Prostate gland (tissue), 2 donors: Measurements from ENCODE around the gene CHMP3. TPM values are rescaled to one million over a fixed set of nuclear protein-coding genes. Genes with fewer than 3 reads are reported as not detected.

Experiments
- DNase-seq: peaks from one replicate; pipeline ENCODE4 v3.0.0-alpha.2; 2019; ENCODE audit warnings: low spot score
- H3K27ac ChIP-seq, 2 donors: fragments of 200-600 bp; sonication (generic); 2 replicates each; pipeline ENCODE4 v1.5.1; 2017 to 2019
- H3K27me3 ChIP-seq: fragments of 200-600 bp; sonication (generic); replicated peaks from 2 replicates; pipeline ENCODE4 v1.5.1; 2019; ENCODE audit not compliant: insufficient read depth
- H3K36me3 ChIP-seq, 2 donors: fragments of 200-600 bp; sonication (generic); 1 replicate in 1 of 2; 2 replicates in 1 of 2; pipeline versions ENCODE4 v1.5.1 to v1.8.1; 2017 to 2019
- H3K4me1 ChIP-seq: fragments of 200-600 bp; sonication (generic); replicated peaks from 2 replicates; pipeline ENCODE4 v1.5.1; 2019
- H3K4me3 ChIP-seq, 2 donors: fragments of 200-600 bp; sonication (generic); 2 replicates each; pipeline ENCODE4 v1.5.1; 2017 to 2019
- H3K9me3 ChIP-seq: fragments of 200-600 bp; sonication (generic); 2 replicates; pipeline ENCODE4 v1.5.1; 2017
- POLR2A ChIP-seq: fragments of 450-650 bp; IDR thresholded peaks from one replicate; pipeline ENCODE4 v1.6.1; 2016; ENCODE audit warnings: antibody characterized with exemption, mild to moderate bottlenecking
- POLR2AphosphoS5 ChIP-seq: sonication (generic); formaldehyde crosslinking; IDR thresholded peaks from one replicate; pipeline ENCODE4 v1.6.1; 2017; ENCODE audit warnings: antibody characterized with exemption
- WGBS: methylation state at CpG from one replicate; pipeline ENCODE4 v1.1.5; 2018; 5-methylcytosine and 5-hydroxymethylcytosine counted together
- intact Hi-C: fragments of 100-400 bp; cut with DNase I; formaldehyde crosslinking; loops from one replicate; pipeline ENCODE4 v1.14.2; 2022
- total RNA-seq, 2 donors: library from RNA; depleted of rRNA; stranded (reverse); fragments of >200 nt; gene quantifications; one replicate each; pipeline ENCODE4 v1.1.0, GENCODE V29; 2016
- TF ChIP-seq, protein P1 (sequence below), 4 experiments: fragments of 200-600 bp in 2 of 4; fragments of 450-650 bp in 2 of 4; sonication (generic) in 2 of 4; IDR thresholded peaks; 1 replicate in 3 of 4; 2 replicates in 1 of 4; pipeline ENCODE4 v1.5.1; 2016 to 2019; ENCODE audit warnings: antibody characterized with exemption in 4 of 4, mild to moderate bottlenecking in 2 of 4, moderate library complexity in 2 of 4

CHMP3 gene
- total RNA-seq, 2 donors from 2014 or later = 109 to 126 TPM

GRCh38 chr2:86489542-86489941 is 73.7 kb downstream of the CHMP3 start:
- H3K27me3 ChIP-seq = no peaks in the 10 kb centered on the region
- no peak overlapping the region for H3K27ac ChIP-seq
- 93% methylated on average over 3 of the region's 3 CpGs for WGBS
- H3K4me3 ChIP-seq = no peak overlapping the region
- no peaks in the 10 kb centered on the region for H3K4me1 ChIP-seq
- peaks cover 0 to 9% of the 10 kb centered on the region in 2 donors for H3K36me3 ChIP-seq
- H3K9me3 ChIP-seq = no peaks in the 10 kb centered on the region
- intact Hi-C loops = no loop called here
- DNase-seq = no peak
- TF ChIP-seq POLR2A = no peak
- no peak for TF ChIP-seq POLR2AphosphoS5

DNA sequence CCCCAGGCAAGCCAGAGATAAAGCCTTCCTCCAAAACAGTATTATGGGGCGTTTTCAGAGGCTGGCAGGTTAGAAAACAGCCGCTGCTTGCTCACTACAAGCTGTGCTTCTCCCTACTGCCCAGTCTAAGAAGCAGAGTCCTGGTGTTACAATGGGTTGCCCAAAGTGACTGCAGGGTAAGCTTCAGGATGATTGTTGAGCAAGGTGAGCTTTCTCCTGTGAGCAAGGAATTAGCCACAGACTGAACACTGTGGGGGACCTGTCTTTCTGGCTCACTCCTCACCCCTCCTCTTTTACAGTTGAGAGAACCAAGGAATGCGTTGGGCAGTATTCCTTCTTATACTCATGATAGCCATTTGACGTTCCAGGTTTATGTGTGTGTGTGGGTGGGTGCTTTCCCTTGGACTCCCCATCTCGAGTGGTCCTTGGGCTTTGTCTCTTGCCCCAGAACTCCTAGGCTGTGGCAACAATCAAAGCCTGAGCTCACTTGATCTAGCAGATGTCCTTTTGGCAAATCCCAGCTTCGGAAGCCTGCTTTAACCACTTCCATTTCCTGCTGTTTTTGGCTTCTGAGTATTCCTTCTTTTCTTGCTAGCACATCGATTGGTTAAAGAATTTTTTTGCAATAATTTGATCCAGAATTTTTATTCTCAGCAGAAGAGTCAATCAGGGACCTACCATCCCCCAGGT is 74.5 kb downstream of the CHMP3 start:
- no peak for TF ChIP-seq POLR2AphosphoS5
- TF ChIP-seq, protein P1, sequence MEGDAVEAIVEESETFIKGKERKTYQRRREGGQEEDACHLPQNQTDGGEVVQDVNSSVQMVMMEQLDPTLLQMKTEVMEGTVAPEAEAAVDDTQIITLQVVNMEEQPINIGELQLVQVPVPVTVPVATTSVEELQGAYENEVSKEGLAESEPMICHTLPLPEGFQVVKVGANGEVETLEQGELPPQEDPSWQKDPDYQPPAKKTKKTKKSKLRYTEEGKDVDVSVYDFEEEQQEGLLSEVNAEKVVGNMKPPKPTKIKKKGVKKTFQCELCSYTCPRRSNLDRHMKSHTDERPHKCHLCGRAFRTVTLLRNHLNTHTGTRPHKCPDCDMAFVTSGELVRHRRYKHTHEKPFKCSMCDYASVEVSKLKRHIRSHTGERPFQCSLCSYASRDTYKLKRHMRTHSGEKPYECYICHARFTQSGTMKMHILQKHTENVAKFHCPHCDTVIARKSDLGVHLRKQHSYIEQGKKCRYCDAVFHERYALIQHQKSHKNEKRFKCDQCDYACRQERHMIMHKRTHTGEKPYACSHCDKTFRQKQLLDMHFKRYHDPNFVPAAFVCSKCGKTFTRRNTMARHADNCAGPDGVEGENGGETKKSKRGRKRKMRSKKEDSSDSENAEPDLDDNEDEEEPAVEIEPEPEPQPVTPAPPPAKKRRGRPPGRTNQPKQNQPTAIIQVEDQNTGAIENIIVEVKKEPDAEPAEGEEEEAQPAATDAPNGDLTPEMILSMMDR (IDR thresholded peaks at IDR 0.05) = no peak
- TF ChIP-seq POLR2A = no peak
- Histone ChIP-seq H3K27ac (no peak overlapping the region), H3K4me1 (no peaks in the 10 kb centered on the region), H3K27me3 (no peaks in the 10 kb centered on the region), H3K36me3 (peaks cover 0 to 9% of the 10 kb centered on the region in 2 donors), H3K9me3 (no peaks in the 10 kb centered on the region), H3K4me3 (no peak overlapping the region)
- DNase-seq = no peak
- 88% methylated on average over 7 of the region's 7 CpGs for WGBS
- intact Hi-C loops = no loop called here

- Histone ChIP-seq H3K4me3 (no peak overlapping the region), H3K27ac (no peak overlapping the region), H3K9me3 (no peaks in the 10 kb centered on the region), H3K27me3 (no peaks in the 10 kb centered on the region), H3K4me1 (no peaks in the 10 kb centered on the region), H3K36me3 (peaks cover 0 to 17% of the 10 kb centered on the region in 2 donors)
- no peak for DNase-seq
- no peak for TF ChIP-seq POLR2AphosphoS5
- TF ChIP-seq, protein P1 (IDR thresholded peaks at IDR 0.05) = no peak
- no peak for TF ChIP-seq POLR2A
- intact Hi-C loops = no loop called here
- WGBS = 96% methylated on average over 2 of the region's 2 CpGs
Measured at GRCh38 chr2:86487062-86487461, 76.2 kb downstream of the CHMP3 start.

DNA sequence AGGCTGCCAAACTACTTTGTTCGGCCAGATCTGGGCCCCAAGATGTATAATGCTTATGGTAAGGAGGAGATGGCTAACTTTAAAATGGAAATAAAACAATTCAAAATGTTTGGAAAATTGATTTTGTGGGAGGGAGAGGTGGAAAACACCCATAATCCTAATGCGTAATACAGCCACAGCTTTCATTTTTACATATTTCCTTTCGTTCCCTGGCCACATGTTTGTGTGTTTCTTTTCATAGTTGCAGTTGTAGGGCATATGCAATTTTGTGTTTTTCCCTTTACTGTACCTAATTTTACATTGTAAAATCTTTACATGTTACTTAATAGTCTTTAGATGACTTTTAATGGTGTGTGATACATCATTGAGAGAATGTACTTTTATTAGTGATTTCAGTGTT is 77.4 kb downstream of the CHMP3 start:
- intact Hi-C loops = no loop called here
- TF ChIP-seq POLR2A = no peak
- no peak for TF ChIP-seq POLR2AphosphoS5
- TF ChIP-seq, protein P1 (IDR thresholded peaks at IDR 0.05) = no peak

DNA sequence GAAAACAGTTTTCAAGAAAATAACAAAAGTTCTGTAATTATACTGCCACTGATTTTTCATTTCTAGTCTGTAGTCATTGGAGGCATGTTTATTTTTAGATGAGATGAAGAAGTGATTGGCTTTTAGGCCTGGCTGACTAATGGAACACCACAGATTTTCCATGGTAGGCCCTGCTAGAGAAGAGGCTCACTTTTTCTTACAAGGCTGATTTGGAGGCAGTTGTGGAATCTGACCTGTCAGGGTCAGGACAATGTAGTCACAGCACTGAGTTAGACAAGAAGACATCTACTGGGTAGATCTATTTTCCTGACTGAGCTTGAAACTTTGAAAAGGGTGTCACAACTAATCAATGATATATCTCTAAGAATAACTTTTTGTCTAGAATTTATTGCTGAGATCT is 78.1 kb downstream of the CHMP3 start:
- TF ChIP-seq, protein P1 (IDR thresholded peaks at IDR 0.05) = no peak
- TF ChIP-seq POLR2AphosphoS5 (no peak), POLR2A (no peak)
- intact Hi-C loops = no loop called here
- H3K36me3 ChIP-seq = peaks cover 0 to 11% of the 10 kb centered on the region in 2 donors
- no peaks in the 10 kb centered on the region for H3K4me1 ChIP-seq
- no peak overlapping the region for H3K4me3 ChIP-seq
- no peak for DNase-seq
- H3K27ac ChIP-seq = no peak overlapping the region
- H3K9me3 ChIP-seq = no peaks in the 10 kb centered on the region
- H3K27me3 ChIP-seq = no peaks in the 10 kb centered on the region

More for the DNA sequence above, 77.4 kb downstream of the CHMP3 start:
- Histone ChIP-seq H3K36me3 (peaks cover 0 to 11% of the 10 kb centered on the region in 2 donors), H3K27me3 (no peaks in the 10 kb centered on the region), H3K4me1 (no peaks in the 10 kb centered on the region), H3K4me3 (no peak overlapping the region), H3K27ac (no peak overlapping the region), H3K9me3 (no peaks in the 10 kb centered on the region)
- 91% methylated on average over 3 of the region's 3 CpGs for WGBS
- DNase-seq = no peak
